ENCODE measurements around the gene CACNA1E.

DNA sequence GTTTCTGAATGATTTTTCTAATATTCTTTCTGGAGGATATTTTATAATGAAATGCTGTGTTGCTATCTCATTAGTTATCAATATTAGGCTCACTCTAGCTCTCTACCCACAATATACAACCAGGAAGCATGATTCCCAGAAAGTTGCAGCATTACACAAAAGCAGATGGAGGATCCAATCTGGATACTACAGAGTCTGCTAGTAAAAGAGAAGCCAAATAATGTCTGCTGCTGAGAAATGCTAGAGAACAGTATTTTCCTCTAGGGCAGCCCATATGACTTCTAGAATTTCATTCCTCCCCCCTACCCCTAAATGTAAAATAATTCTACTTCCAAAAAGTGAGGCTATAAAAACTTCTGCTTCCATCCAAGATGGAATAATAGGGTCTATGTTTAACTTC is 338.4 kb downstream of the CACNA1E start:
- TF ChIP-seq, protein P1, sequence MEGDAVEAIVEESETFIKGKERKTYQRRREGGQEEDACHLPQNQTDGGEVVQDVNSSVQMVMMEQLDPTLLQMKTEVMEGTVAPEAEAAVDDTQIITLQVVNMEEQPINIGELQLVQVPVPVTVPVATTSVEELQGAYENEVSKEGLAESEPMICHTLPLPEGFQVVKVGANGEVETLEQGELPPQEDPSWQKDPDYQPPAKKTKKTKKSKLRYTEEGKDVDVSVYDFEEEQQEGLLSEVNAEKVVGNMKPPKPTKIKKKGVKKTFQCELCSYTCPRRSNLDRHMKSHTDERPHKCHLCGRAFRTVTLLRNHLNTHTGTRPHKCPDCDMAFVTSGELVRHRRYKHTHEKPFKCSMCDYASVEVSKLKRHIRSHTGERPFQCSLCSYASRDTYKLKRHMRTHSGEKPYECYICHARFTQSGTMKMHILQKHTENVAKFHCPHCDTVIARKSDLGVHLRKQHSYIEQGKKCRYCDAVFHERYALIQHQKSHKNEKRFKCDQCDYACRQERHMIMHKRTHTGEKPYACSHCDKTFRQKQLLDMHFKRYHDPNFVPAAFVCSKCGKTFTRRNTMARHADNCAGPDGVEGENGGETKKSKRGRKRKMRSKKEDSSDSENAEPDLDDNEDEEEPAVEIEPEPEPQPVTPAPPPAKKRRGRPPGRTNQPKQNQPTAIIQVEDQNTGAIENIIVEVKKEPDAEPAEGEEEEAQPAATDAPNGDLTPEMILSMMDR (IDR thresholded peaks at IDR 0.05; ENCODE audit: poor library complexity) = no peak
- TF ChIP-seq EZH2phosphoT487 (IDR thresholded peaks at IDR 0.05; ENCODE audit: low read depth, severe bottlenecking, unreplicated experiment) (no peak), EZH2 (IDR thresholded peaks at IDR 0.05; ENCODE audit: borderline replicate concordance) (no peak)

All from hepatocyte (in vitro differentiated cells).